HG03066 (cell line): ENCODE results near the gene GADD45G.

Experiments
- ATAC-seq: cut with Tn5 transposase; IDR thresholded peaks from one replicate; pipeline ENCODE4 v1.9.1; 2021; ENCODE audit warnings: low read depth; ENCODE audit not compliant: unreplicated experiment

The GADD45G gene

GRCh38 chr9:89647366-89648128 lies 42.7 kb downstream of the GADD45G start:
- no peak for ATAC-seq

DNA sequence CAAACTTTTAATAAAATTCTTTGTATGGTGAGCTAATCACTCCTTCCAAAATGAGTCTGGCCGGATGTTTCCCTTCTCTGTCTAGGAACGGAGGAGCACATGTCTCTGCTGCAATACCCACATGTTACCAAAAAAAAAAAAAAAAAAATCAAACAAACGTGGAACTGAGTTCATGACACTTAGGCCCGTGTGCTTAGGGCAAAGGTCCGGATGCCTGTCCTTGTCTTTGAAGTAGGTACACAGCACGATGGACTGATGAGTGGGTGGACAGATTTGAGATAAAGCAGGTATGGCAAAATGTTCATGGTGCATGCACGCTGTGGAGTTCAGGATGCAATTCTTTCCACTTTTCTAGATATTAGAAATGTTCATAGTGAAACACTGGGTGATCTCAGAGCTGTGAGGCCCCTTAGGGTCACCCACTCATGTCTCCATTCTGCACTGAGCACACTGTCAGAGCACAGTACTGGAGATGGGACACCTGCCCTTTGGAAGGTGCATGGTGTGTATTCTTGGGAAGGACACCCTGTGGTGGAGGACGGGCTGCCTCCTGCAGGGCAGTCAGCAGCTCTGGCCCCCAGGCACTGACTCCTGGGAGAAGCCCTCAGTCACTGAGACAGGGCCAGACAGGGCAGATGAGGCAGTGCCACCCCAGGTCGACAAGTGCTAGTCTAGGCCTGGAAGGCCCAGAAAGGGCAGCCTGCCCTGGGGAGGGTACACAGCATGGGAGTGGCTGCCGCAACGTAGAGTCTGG lies 43.6 kb downstream of the GADD45G start:
- ATAC-seq, result no peak

DNA sequence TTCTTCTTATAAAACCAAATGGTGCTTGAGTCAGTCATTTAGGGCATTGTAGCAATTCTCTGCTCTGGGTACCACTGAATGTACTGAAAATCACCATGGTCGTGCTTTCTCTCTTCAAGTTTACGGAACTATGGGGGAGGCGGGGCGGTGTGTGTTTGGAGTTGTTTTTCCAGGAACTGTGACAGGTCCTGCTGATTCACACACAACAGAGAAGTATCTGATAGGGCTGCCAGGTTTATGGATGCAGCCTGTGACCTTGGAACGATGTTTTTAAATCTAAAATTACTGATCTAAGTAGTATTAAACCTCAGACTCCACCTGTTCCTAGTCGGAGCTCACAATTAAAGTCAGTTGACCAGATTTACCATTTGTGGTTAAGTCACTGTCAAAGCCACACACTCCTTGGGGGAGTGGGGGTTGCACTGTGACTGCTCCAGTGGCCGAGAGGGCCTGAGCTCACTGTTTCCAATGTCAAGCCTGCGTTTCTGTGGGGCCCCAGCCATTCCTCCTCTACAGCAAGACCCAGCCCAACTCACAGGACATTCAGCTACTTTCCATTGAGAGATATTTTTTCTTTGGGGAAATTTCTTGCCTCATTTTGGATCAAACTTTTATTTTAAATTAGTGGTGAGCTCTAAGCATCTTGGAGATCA lies 44.4 kb downstream of the GADD45G start:
- ATAC-seq, result no peak

- ATAC-seq, result no peak
These were observed 49.3 kb downstream of the GADD45G start for GRCh38 chr9:89654025-89654662.

DNA sequence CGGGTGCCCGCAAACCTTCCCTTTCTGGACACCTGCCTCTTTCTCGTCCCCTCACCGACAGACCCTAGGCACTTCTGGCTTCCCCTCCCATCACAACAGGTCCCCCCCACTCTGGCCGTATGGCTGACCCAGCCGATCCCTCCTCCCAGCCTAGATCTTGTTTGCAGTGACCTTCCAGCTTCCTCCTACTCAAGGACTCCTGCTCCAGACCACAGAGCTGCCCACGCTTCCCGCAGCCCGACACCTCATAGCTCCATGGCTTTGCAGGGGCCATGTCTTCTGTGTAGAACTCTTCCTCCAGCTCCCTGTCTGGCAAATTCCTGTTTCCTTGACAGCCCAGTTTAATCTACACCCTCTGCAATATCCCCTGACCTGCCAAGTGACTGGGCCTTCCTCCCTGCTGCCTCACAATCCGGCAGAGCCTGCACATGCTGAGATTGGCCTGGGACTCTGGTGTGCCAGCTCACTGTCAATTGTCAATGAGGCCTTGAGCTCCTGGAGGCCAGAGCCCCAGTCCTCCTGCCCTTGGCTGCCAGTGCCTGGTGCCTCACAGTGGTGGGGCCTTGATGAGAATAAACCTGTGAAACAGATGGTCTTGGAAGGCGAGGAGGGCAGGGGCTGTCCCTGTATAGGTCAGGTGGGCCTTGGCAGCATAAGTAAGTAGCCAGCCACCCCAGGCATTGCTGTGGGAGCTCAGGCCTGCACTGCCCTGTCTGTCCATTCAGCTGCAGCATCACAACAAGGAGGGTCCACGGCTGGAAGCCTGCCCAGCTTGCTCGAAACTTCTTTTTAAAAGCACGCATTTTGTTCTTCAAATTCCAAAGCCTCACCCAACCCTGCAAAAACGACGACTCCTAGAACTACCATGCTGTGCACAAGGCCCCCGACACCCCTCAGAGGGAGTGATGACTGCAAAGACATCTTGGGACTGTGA lies 50.5 kb downstream of the GADD45G start:
- ATAC-seq, result no peak
